ENCODE data around the gene ABHD8.
A peak's percentile ranks its signal among the peaks of the same experiment; 100 is the strongest.

Gene ABHD8

DNA sequence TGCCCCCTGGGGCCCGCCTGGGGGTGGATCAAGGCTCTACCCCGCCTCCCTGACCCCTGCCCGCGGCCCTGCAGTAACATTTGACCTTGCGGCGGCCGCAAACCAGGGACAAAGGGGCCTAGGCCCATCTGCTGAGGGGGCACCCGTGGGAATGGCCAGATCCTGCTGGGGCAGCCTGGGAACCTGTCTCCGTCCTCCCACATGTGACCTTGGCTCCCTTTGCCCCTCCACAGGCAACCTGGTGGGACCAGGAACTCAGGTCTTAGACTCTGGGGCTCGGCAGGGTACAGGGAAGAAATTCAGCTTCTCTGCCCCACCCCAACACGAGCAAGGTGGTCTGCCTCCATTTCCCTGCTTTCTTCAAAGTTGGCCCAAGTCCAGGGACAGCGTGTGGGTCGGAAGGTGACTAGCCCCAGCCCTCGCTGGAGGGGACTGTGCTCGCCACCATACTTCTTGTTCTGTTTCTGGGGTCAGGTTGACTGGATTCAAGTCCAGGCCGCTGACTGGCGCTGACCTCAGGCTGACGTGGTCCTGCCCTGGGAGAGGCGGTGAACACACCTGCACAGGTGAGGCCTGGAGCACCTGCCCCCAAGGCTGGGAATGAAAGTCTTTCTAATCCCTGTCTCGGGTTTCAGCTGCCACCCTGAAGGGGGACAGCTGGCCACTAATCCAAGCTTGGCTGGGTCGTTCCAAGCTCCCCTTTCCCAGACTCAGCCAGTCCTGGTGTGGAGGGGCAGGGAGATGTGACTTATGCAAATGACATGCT, 55.0 kb downstream of the ABHD8 start:
- TF ChIP-seq EP300 (IDR thresholded peaks at IDR 0.05; ENCODE audit: borderline replicate concordance) (peak; percentile 74), YY1 (IDR thresholded peaks at IDR 0.05; ENCODE audit: low read depth) (no peak), REST (IDR thresholded peaks at IDR 0.05; ENCODE audit: low read depth) (no peak), EGR1 (IDR thresholded peaks at IDR 0.05) (no peak), FOXM1 (IDR thresholded peaks at IDR 0.05; ENCODE audit: borderline replicate concordance, low read depth) (no peak), ZBTB7A (IDR thresholded peaks at IDR 0.05; ENCODE audit: low read depth) (peak; percentile 65; the same call in 1 of the 2 replicates), TEAD4 (IDR thresholded peaks at IDR 0.05) (no peak), TCF12 (IDR thresholded peaks at IDR 0.05; ENCODE audit: low read depth) (peak; percentile 88), RAD21 (IDR thresholded peaks at IDR 0.05; ENCODE audit: low read depth) (no peak; the same call in 1 of the 2 replicates), CEBPB (IDR thresholded peaks at IDR 0.05) (no peak), CREB1 (IDR thresholded peaks at IDR 0.05; ENCODE audit: low read depth) (peak; percentile 45; the same call in 1 of the 2 replicates), NFIC (IDR thresholded peaks at IDR 0.05) (peak; percentile 66), TAF1 (IDR thresholded peaks at IDR 0.05; ENCODE audit: low read depth) (peak; percentile 17; the same call in 1 of the 2 replicates), MAX (IDR thresholded peaks at IDR 0.05) (peak; percentile 68)
- TF ChIP-seq, protein P1, sequence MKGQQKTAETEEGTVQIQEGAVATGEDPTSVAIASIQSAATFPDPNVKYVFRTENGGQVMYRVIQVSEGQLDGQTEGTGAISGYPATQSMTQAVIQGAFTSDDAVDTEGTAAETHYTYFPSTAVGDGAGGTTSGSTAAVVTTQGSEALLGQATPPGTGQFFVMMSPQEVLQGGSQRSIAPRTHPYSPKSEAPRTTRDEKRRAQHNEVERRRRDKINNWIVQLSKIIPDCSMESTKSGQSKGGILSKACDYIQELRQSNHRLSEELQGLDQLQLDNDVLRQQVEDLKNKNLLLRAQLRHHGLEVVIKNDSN (IDR thresholded peaks at IDR 0.05) = peak; percentile 30; the same call in 1 of the 2 replicates

DNA sequence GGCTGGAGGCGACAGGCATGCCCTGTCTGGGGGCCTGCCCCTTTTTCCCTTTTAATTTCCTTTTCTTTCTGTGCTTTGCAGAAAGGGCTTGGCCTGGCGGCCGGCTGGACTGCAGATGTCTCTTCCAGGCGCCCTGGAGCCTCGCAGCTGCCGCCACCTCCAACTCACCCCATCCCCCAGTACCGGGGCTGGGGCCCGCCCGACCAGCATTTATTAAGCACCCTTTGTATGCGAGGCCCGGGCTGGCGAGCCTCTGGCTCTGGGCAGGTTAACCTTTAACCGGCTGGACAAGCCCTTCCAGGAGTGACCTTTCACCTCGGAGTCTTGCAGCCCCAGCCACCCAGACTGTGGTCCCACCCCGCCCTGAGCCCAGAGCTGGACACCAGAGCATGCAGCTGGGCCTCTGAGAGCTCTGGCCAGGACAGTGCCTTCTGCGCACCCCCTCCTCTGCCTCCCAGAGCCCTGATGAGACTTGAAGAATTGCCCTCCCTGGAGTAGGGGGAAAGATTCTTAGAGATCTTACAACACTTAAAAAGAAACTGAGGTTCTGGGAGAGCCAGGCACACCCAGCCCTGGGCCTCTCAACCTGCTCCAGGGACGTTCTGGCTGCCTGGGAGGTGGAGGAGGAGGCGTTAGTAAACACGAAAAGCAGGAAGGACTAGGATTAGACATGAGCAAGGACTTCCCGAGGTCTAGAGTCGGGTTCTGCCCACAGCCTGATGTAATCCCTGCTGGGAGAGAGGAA, 56.4 kb downstream of the ABHD8 start:
- TF ChIP-seq, protein P1 (IDR thresholded peaks at IDR 0.05) = no peak
- TF ChIP-seq MAX (IDR thresholded peaks at IDR 0.05) = 0 out of 2 replicates have a peak, but pooled peaks have one; percentile 15

DNA sequence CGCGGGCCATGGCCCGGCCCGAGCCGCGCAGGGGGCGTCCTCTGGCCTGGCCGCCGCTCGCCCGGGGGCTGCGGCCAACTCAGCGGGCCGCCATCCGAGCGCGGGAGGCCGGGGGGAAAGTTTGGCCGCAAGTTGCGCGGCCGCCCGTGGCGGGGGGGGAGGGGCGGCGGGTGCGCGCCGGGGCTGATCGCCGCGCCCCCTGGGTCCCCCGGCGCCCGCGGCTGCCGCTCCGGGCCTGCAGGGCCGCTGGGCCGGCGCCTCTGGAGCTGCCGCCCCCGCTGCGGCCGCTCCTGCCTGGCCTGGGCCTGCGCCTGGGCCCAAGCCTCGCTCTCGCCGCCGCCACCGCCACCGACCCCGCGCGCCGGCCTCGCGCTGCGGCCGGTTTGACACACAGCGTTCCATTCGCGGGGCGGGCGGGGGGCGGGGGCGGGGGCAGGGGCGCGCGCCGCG, 57.7 kb downstream of the ABHD8 start, which contains the start of gene NR2F6:
Gene NR2F6, minus strand, starts transcription at position 385 of the 450 bp plus-strand sequence. CDS start 699 bp downstream, outside the sequence.
- no peak for TF ChIP-seq EP300 (IDR thresholded peaks at IDR 0.05; ENCODE audit: borderline replicate concordance)
- no peak for TF ChIP-seq REST (IDR thresholded peaks at IDR 0.05; ENCODE audit: low read depth)
- TF ChIP-seq MAX (IDR thresholded peaks at IDR 0.05) = no peak
- TF ChIP-seq, protein P1 (IDR thresholded peaks at IDR 0.05) = no peak
- no peak for TF ChIP-seq RAD21 (IDR thresholded peaks at IDR 0.05; ENCODE audit: low read depth)
- TF ChIP-seq TAF1 (IDR thresholded peaks at IDR 0.05; ENCODE audit: low read depth) = no peak
- no peak for TF ChIP-seq CEBPB (IDR thresholded peaks at IDR 0.05)
- TF ChIP-seq FOXM1 (IDR thresholded peaks at IDR 0.05; ENCODE audit: borderline replicate concordance, low read depth) = no peak
- TF ChIP-seq EGR1 (IDR thresholded peaks at IDR 0.05) = no peak
- TF ChIP-seq TCF12 (IDR thresholded peaks at IDR 0.05; ENCODE audit: low read depth) = no peak
- TF ChIP-seq ZBTB7A (IDR thresholded peaks at IDR 0.05; ENCODE audit: low read depth) = no peak
- no peak for TF ChIP-seq CREB1 (IDR thresholded peaks at IDR 0.05; ENCODE audit: low read depth)
- TF ChIP-seq TEAD4 (IDR thresholded peaks at IDR 0.05) = no peak
- TF ChIP-seq NFIC (IDR thresholded peaks at IDR 0.05) = no peak; the same call in 1 of the 2 replicates
- no peak for TF ChIP-seq YY1 (IDR thresholded peaks at IDR 0.05; ENCODE audit: low read depth)

GRCh38 chr19:17244618-17245534, 58.3 kb downstream of the ABHD8 start:
- peak; percentile 64 for TF ChIP-seq MAX (IDR thresholded peaks at IDR 0.05)
- TF ChIP-seq RAD21 (IDR thresholded peaks at IDR 0.05; ENCODE audit: low read depth) = no peak
- 0 out of 2 replicates have a peak, but pooled peaks have one; percentile 16 for TF ChIP-seq ZBTB7A (IDR thresholded peaks at IDR 0.05; ENCODE audit: low read depth)
- peak; percentile 46 for TF ChIP-seq TAF1 (IDR thresholded peaks at IDR 0.05; ENCODE audit: low read depth)
- peak; percentile 36; the same call in 1 of the 2 replicates for TF ChIP-seq EP300 (IDR thresholded peaks at IDR 0.05; ENCODE audit: borderline replicate concordance)
- TF ChIP-seq NFIC (IDR thresholded peaks at IDR 0.05) = peak; percentile 30; the same call in 1 of the 2 replicates
- 0 out of 2 replicates have a peak, but pooled peaks have one; percentile 19 for TF ChIP-seq TEAD4 (IDR thresholded peaks at IDR 0.05)
- TF ChIP-seq REST (IDR thresholded peaks at IDR 0.05; ENCODE audit: low read depth) = no peak
- TF ChIP-seq YY1 (IDR thresholded peaks at IDR 0.05; ENCODE audit: low read depth) = no peak
- 0 out of 2 replicates have a peak, but pooled peaks have one; percentile 15 for TF ChIP-seq TCF12 (IDR thresholded peaks at IDR 0.05; ENCODE audit: low read depth)
- TF ChIP-seq, protein P1 (IDR thresholded peaks at IDR 0.05) = no peak
- TF ChIP-seq CEBPB (IDR thresholded peaks at IDR 0.05) = 0 out of 2 replicates have a peak, but pooled peaks have one; percentile 20
- no peak for TF ChIP-seq CREB1 (IDR thresholded peaks at IDR 0.05; ENCODE audit: low read depth)
- no peak for TF ChIP-seq EGR1 (IDR thresholded peaks at IDR 0.05)
- TF ChIP-seq FOXM1 (IDR thresholded peaks at IDR 0.05; ENCODE audit: borderline replicate concordance, low read depth) = no peak
